GM18502 (cell line): ENCODE results near the gene GSK3A.

Source experiments
- ATAC-seq: cut with Tn5 transposase; IDR thresholded peaks from one replicate; pipeline ENCODE4 v1.9.1; 2021; ENCODE audit warnings: mild to moderate bottlenecking; ENCODE audit not compliant: unreplicated experiment, poor library complexity

GSK3A gene

GRCh38 chr19:42281146-42281826, 38.9 kb upstream of the GSK3A start:
- ATAC-seq = no peak

DNA sequence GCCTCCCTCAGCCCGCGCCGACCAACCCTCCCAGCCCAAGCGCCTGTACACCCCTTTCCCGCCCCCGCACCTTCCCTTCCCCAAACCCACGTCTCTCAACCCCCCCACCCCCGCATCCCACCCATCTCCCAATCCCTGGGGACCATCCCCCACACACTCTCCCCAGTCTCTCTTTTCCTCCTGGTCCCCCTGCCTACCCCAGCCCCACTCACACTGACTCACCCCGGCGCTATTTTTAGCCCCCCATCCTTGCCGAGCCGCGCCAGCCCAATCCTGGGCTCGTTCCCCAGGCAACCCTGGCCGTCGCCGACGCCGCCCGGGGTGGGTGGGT, 38.4 kb upstream of the GSK3A start:
- no peak for ATAC-seq

DNA sequence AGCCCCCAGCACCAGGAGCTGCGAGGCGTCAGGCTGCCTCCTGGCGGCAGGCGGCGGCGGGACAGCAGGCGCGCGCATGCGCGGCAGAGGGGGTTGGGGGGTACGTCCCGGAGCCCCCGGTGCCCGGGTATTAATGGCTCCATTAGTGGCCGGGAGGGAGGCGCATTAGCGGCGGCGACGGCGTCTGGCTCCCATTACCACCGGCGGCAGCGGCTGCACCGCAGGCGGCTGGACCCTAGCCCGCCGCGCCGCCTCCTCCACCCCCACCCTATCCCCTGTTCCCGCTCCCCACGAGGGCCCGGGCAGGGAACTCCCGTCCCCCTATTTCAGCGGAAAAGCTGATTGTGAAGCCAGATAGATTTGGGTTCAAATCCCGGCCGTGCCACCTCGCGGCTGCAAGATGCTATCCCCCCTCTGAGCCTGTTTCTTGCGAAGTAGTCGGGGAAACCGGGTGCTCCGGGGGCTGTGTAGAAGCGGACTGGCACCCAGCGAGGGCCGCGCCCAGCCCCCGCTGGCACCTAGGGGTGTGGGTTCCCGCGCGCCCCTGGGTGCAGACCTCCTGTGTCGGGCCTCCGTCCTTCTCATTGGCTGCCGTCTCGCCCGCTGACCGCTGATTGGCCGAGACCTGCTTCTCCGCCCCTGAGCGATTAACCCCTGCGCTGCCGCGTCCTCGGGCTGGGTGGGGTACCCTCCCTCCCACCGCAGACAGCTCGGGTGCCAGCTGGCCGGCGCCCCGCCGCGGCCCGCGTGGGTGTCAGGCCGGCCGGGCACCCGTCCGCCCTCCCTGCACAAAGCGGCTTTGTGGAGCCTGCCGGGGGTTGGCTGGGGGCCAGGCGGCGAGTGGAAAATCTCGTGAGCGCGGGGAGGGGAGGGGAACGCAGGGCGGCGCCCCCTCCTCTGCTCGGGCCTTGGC, 37.8 kb upstream of the GSK3A start:
- peak; percentile 39 for ATAC-seq

- no peak for ATAC-seq
Measured at GRCh38 chr19:42279155-42279901, 36.9 kb upstream of the GSK3A start.

DNA sequence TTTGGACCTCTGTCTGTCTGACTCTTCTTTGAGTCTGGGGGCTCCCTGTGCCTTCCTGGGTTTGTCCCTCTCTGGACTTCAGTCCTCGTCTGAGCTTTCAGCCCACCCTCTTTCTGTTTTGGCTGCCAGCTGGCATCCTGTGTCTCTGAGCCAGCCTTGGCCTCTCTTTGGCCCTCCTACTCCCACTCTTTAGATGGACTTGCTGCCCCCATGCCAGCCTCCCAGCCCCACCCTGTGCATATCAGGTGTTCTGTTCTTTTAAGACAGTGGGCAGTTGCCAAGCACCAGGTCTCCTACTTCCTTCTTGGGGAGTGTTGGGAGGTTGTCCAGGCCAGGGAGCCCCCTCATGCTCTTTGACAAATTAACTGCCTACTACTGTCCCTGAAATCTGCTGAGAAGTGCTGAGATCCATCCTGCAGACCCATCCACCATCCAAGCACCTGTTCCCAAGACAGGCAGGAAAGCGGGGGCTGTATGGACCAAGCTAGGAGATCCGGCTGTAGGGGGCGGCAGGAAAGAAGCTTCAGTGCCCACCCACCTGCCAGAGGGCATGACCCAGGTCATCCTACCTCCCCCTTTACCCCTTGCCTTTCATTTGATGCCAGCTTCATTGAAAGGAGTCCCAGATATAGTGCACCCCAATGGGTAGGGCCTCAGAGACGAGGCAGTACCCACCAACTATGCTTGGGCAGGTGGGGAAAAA, 36.2 kb upstream of the GSK3A start:
- ATAC-seq = no peak

DNA sequence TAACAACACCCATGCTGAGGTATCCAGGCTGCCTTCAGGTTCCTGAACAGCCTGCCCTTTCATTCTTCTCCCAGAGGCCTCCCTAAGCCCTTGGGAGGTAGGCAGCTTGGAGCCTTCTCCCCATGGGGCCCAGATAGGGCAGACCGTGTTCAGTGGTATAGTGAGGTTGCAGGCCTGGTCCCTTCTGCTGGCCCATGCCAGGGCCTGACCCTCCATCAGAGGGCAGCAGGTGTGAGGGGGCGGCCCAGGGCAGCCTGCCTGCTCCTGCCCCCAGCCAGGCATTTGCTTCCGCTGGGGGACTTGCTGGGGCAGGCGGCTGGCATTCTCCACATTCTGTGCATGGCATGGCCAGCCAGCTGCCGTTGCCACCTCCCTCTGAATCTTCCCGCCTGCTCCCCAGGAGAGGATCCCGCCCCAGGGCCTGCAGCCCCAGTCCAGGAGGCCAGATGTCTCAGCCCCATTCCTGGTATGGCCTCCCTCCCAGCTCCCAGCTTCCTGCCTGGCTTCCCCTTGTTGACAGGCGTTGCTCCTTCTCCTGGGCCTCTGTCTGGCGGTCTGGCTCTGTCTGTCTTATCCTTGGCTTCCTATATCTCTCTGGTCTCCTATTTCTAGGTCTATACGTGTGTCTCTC, 35.5 kb upstream of the GSK3A start:
- no peak for ATAC-seq

- no peak for ATAC-seq
Measured at GRCh38 chr19:42276821-42277220, 34.4 kb upstream of the GSK3A start.

GRCh38 chr19:42276284-42276683, 33.9 kb upstream of the GSK3A start:
- no peak for ATAC-seq

DNA sequence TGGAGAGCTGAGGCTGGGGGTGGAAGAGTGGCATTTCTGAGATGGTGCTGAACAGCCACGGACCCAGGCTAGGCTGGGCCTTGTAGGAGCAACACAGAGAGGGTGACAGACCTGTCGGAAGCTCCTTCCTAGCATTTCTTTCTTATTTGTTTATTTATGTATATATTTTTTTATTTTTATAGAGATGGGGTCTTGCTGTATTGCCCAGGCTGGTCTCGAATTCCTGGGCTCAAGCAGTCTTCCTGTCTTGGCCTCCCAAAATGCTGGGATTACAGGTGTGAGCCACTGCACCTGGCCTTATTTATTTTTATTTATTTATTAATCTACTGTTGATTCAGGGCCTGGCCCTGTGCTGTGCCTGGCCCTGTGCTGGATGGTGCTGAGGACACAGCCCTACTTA, 33.1 kb upstream of the GSK3A start:
- no peak for ATAC-seq

DNA sequence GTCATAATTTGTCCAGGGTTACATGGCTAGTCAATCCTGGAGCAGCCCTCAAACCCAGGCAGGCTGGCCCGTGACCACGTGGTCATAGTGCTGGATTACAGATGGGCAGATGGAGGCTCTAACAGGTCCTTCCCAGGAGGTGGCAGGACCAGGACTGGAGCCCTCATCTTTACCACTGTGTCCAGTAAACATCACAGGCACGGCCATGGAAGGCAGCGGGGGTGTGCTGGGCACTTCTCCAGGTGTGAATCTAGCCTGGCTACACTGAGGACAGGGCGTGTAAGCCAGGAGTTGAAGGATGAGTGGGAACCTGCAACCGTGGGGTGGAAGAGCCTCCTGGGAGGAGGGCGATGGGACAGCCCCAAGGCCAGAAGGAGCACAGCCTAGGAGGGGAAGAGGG, 32.7 kb upstream of the GSK3A start:
- no peak for ATAC-seq

- ATAC-seq = no peak
Measured at GRCh38 chr19:42274065-42274682, 31.8 kb upstream of the GSK3A start.

DNA sequence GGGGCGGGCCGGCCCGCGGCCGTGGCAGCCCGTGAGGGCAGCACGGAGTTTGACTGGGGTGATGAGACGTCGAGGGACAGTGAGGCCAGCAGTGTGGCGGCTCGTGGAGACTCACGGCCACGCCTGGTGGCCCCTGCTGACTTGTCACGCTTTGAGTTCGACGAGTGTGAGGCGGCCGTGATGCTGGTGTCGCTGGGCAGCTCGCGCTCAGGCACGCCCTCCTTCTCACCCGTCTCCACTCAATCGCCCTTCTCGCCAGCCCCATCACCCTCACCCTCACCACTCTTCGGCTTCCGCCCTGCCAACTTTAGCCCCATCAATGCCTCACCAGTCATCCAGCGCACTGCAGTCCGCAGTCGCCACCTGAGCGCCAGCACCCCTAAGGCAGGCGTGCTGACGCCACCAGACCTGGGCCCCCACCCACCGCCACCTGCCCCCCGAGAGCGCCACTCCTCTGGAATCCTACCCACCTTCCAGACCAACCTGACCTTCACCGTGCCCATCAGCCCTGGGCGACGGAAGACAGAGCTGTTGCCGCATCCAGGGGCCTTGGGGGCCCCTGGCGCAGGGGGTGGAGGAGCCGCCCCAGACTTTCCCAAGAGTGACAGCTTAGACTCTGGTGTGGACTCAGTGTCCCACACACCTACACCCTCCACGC, 31.1 kb upstream of the GSK3A start:
- no peak for ATAC-seq

DNA sequence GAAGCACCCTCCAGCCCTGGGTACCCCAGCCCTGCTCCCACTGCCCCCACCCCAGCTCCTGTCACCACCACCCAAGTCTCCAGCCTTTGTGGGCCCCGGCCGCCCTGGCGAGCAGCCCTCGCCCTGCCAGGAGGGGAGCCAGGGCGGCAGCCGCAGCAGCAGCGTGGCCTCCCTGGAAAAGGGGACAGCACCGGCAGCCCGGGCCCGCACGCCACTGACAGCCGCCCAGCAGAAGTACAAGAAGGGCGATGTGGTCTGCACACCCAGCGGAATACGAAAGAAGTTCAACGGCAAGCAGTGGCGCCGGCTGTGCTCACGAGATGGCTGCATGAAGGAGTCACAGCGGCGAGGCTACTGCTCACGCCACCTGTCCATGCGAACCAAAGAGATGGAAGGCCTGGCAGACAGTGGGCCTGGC, 30.6 kb upstream of the GSK3A start:
- ATAC-seq = no peak

DNA sequence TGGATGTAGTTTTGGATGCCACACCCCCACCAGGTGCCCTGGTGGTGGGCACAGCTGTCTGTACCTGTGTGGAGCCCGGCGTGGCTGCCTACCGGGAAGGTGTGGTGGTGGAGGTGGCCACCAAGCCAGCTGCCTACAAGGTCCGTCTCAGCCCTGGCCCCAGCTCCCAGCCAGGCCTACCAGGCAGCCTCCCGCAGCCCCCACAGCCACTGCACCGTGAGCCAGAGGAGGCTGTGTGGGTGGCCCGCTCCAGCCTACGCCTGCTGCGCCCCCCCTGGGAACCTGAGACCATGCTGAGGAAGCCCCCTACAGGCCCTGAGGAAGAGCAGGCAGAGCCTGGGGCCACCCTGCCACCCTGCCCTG, 30.1 kb upstream of the GSK3A start:
- no peak for ATAC-seq

- no peak for ATAC-seq
Measured at GRCh38 chr19:42271861-42272534, 29.6 kb upstream of the GSK3A start.

GRCh38 chr19:42271045-42271419, 28.6 kb upstream of the GSK3A start:
- ATAC-seq = no peak

GRCh38 chr19:42270346-42271044, 28.1 kb upstream of the GSK3A start:
- ATAC-seq = no peak
